Mucosa of stomach (tissue), 1 donor: Measurements from ENCODE around the gene SLC16A1.
"Not testable (repeated sequence)": the region's sequence is repeated elsewhere in the genome, so short reads cannot be mapped to it uniquely, and the experiment has no call there.

ENCODE experiments used
- H3K27me3 ChIP-seq: one replicate; pipeline ENCODE4 v1.7.0; 2013; ENCODE audit warnings: mild to moderate bottlenecking, low read length; ENCODE audit not compliant: control insufficient read depth, insufficient read depth
- H3K36me3 ChIP-seq: one replicate; pipeline ENCODE4 v1.7.0; 2013; ENCODE audit warnings: low read length; ENCODE audit not compliant: control insufficient read depth, insufficient read depth
- H3K4me1 ChIP-seq: one replicate; pipeline ENCODE4 v1.7.0; 2013; ENCODE audit warnings: mild to moderate bottlenecking, low read length; ENCODE audit not compliant: control insufficient read depth, insufficient read depth
- H3K4me3 ChIP-seq: one replicate; pipeline ENCODE4 v1.7.0; 2013; ENCODE audit warnings: low read length
- H3K9ac ChIP-seq: one replicate; pipeline ENCODE4 v1.7.0; 2013; ENCODE audit warnings: mild to moderate bottlenecking, low read length, moderate library complexity
- H3K9me3 ChIP-seq: one replicate; pipeline ENCODE4 v1.7.0; 2013; ENCODE audit warnings: mild to moderate bottlenecking, low read length, moderate library complexity; ENCODE audit not compliant: control insufficient read depth
- donor health status: Pancreatic carcinoma.

Gene SLC16A1

GRCh38 chr1:112955773-112956543 is at the start of gene SLC16A1:
Gene SLC16A1 (minus strand): TSS chr1:112956196. CDS start chr1:112929308, 26,888 bp downstream.
- Histone ChIP-seq H3K4me3 (peak within 1 kb of the TSS; percentile 86), H3K36me3 (no peaks in the 10 kb centered on the region), H3K9ac (peak within 1 kb of the TSS; percentile 71), H3K27me3 (no peaks in the 10 kb centered on the region), H3K9me3 (no peaks in the 10 kb centered on the region), H3K4me1 (peaks cover 7% of the 10 kb centered on the region)

DNA sequence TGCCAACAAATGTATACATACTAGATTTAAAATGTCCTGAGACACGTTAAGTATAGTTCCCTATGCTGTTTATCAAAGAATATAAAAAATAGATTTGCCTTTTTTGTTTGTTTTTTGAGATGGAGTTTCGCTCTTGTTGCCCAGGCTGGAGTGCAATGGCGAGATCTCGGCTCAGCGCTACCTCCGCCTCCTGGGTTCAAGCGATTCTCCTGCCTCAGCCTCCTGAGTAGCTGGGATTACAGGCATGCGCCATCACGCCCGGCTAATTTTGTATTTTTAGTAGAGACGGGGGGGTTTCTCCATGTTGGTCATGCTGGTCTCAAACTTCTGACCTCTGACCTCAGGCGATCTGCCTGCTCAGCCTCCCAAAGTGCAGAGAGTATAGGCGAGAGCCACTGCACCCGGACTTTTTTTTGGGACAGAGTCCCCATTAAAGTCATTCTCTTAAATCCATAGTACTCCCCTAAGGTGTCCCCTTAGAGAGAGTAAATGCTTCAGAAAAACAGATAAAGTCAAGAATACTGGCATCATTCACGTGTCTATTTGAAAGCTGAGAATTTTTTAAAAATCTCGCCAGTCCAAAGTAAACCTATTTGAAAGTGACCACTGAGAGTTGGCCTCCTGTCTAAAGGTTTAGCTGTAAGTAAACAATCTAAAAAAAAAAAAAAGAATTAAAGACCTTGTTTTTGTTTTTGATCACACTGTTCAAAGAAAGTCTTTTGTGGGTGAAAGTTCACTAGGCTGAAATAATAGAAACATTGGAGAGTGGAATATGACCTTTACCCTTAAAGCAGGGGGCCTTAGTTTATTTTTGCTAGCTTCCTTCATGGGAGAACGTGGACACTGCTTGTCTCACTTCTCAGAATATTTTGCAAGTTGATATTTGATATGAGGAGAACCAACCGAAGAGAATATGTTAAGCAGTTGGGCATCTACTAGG is 48.0 kb upstream of the SLC16A1 start:
- no peaks in the 10 kb centered on the region for H3K36me3 ChIP-seq
- H3K9me3 ChIP-seq: no peaks in the 10 kb centered on the region
- peaks cover 13% of the 10 kb centered on the region for H3K4me1 ChIP-seq
- no peak overlapping the region for H3K4me3 ChIP-seq
- no peaks in the 10 kb centered on the region for H3K27me3 ChIP-seq
- H3K9ac ChIP-seq: no peak overlapping the region

GRCh38 chr1:113002297-113002696 is 46.3 kb upstream of the SLC16A1 start:
- Histone ChIP-seq H3K4me1 (peaks cover 29% of the 10 kb centered on the region), H3K9ac (no peak overlapping the region), H3K27me3 (no peaks in the 10 kb centered on the region), H3K9me3 (no peaks in the 10 kb centered on the region), H3K36me3 (no peaks in the 10 kb centered on the region), H3K4me3 (no peak overlapping the region)

- no peak overlapping the region for H3K4me3 ChIP-seq
- H3K9me3 ChIP-seq: no peaks in the 10 kb centered on the region
- peak overlapping the region; percentile 55 for H3K9ac ChIP-seq
- H3K4me1 ChIP-seq: peaks cover 41% of the 10 kb centered on the region
- H3K36me3 ChIP-seq: no peaks in the 10 kb centered on the region
- no peaks in the 10 kb centered on the region for H3K27me3 ChIP-seq
Observed at GRCh38 chr1:112998592-112999235, 42.7 kb upstream of the SLC16A1 start.

GRCh38 chr1:112997781-112998180 is 41.8 kb upstream of the SLC16A1 start:
- Histone ChIP-seq H3K27me3 (no peaks in the 10 kb centered on the region), H3K9me3 (no peaks in the 10 kb centered on the region), H3K4me3 (no peak overlapping the region), H3K4me1 (peaks cover 41% of the 10 kb centered on the region), H3K36me3 (no peaks in the 10 kb centered on the region), H3K9ac (no peak overlapping the region)

GRCh38 chr1:112995890-112996289 is 39.9 kb upstream of the SLC16A1 start:
- H3K4me1 ChIP-seq: peaks cover 47% of the 10 kb centered on the region
- no peaks in the 10 kb centered on the region for H3K9me3 ChIP-seq

GRCh38 chr1:112995021-112995420 is 39.0 kb upstream of the SLC16A1 start:
- H3K9ac ChIP-seq, H3K27me3 ChIP-seq: not testable (repeated sequence)
- peaks cover 44% of the 10 kb centered on the region for H3K4me1 ChIP-seq

More at GRCh38 chr1:112995890-112996289, 39.9 kb upstream of the SLC16A1 start:
- Histone ChIP-seq H3K36me3 (no peaks in the 10 kb centered on the region), H3K4me3 (no peak overlapping the region), H3K9ac (no peak overlapping the region), H3K27me3 (no peaks in the 10 kb centered on the region)

DNA sequence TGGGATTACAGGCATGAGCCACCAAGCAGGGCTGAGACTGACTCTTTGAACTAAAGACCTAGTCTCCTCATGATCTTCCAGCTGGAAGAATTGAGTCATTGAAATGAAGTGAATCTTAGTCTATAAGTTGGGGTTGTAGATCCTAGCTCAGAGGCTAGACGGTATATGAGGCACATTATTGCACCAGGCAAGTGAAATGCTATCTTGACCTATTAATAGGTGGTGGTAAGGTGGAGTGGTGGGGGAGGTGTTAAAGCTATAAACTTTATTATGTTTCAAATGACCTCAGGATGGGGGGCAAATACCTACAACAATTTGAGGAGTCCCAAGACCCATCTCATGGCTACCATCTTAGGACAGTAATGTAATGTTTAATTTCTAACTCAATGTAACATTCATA is 36.8 kb upstream of the SLC16A1 start:
- Histone ChIP-seq H3K9ac (no peak overlapping the region), H3K27me3 (no peaks in the 10 kb centered on the region), H3K9me3 (no peaks in the 10 kb centered on the region), H3K4me1 (peaks cover 22% of the 10 kb centered on the region), H3K36me3 (no peaks in the 10 kb centered on the region), H3K4me3 (no peak overlapping the region)

More at GRCh38 chr1:112995021-112995420, 39.0 kb upstream of the SLC16A1 start:
- not testable (repeated sequence) for H3K9me3 ChIP-seq, H3K36me3 ChIP-seq, H3K4me3 ChIP-seq

GRCh38 chr1:112991402-112992120 is 35.6 kb upstream of the SLC16A1 start:
- Histone ChIP-seq H3K4me1 (peaks cover 14% of the 10 kb centered on the region), H3K9me3 (no peaks in the 10 kb centered on the region), H3K9ac (no peak overlapping the region), H3K36me3 (no peaks in the 10 kb centered on the region), H3K27me3 (no peaks in the 10 kb centered on the region), H3K4me3 (no peak overlapping the region)

- no peaks in the 10 kb centered on the region for H3K36me3 ChIP-seq
- H3K9ac ChIP-seq: no peak overlapping the region
- H3K9me3 ChIP-seq: no peaks in the 10 kb centered on the region
- no peak overlapping the region for H3K4me3 ChIP-seq
- H3K4me1 ChIP-seq: peaks cover 5% of the 10 kb centered on the region
- no peaks in the 10 kb centered on the region for H3K27me3 ChIP-seq
Observed at GRCh38 chr1:112990271-112990670, 34.3 kb upstream of the SLC16A1 start.

DNA sequence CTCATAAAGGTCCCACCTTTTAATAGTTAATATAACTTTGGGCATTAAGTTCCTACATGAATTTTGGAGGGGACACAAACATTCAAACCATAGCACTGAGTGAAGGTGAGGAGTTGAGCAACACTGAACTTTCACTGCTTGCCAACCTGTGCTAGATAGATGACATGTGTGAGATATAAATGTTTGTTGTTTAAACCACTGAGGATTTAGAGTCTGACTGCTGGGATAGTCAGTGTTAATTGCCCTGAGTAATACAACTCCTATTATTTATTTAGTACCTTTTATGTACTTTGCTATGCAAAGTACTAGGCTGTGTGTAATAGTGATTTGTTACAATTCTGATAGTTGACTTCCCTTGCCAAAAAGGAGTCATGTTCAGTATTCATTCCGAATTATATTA is 32.4 kb upstream of the SLC16A1 start:
- no peak overlapping the region for H3K9ac ChIP-seq
- H3K36me3 ChIP-seq: no peaks in the 10 kb centered on the region
- H3K4me1 ChIP-seq: peaks cover 5% of the 10 kb centered on the region
- H3K9me3 ChIP-seq: no peaks in the 10 kb centered on the region
- H3K27me3 ChIP-seq: no peaks in the 10 kb centered on the region
- no peak overlapping the region for H3K4me3 ChIP-seq
